GM23338 (cell line): Measurements from ENCODE around the gene IRF5. TPM values are rescaled to one million over a fixed set of nuclear protein-coding genes. Genes with fewer than 3 reads are reported as not detected.

ENCODE experiments used
- ATAC-seq: fragments of 200-7000 bp; cut with Tn5 transposase; 3 replicates; pipeline ENCODE4 v1.9.1; 2020
- DNase-seq: peaks from one replicate; pipeline ENCODE4 v3.0.0-alpha.2; 2015; ENCODE audit warnings: low spot score
- H2AFZ ChIP-seq: fragments of 200-600 bp; sonication (generic); 2 replicates; pipeline ENCODE4 v1.8.0; 2016; ENCODE audit warnings: antibody characterized with exemption, mild to moderate bottlenecking, moderate library complexity
- H3F3A ChIP-seq: fragments of 200-600 bp; sonication (generic); replicated peaks from 2 replicates; pipeline ENCODE4 v1.8.0; 2017; ENCODE audit warnings: antibody characterized with exemption, mixed run types, low read depth
- H3K27ac ChIP-seq: fragments of 200-600 bp; sonication (generic); 2 replicates; pipeline ENCODE4 v1.6.1; 2016; ENCODE audit warnings: low read depth
- H3K27me3 ChIP-seq: fragments of 200-600 bp; sonication (generic); 2 replicates; pipeline ENCODE4 v1.8.0; 2016; ENCODE audit warnings: mild to moderate bottlenecking, mixed run types, moderate library complexity; ENCODE audit not compliant: insufficient read depth
- H3K36me3 ChIP-seq: fragments of 200-600 bp; sonication (generic); 2 replicates; pipeline ENCODE4 v1.8.0; 2016; ENCODE audit warnings: mild to moderate bottlenecking; ENCODE audit not compliant: insufficient read depth
- H3K4me1 ChIP-seq: fragments of 200-600 bp; sonication (generic); 2 replicates; pipeline ENCODE4 v1.8.0; 2016; ENCODE audit warnings: mild to moderate bottlenecking, moderate library complexity; ENCODE audit not compliant: insufficient read depth
- H3K4me2 ChIP-seq: fragments of 200-600 bp; sonication (generic); 2 replicates; pipeline ENCODE4 v1.7.1; 2017; ENCODE audit warnings: mixed run types
- H3K4me3 ChIP-seq: fragments of 200-600 bp; sonication (generic); 2 replicates; pipeline ENCODE4 v1.6.1; 2016; ENCODE audit warnings: mixed run types
- H3K79me2 ChIP-seq: fragments of 200-600 bp; sonication (generic); replicated peaks from 2 replicates; pipeline ENCODE4 v1.8.0; 2017; ENCODE audit warnings: mild to moderate bottlenecking; ENCODE audit not compliant: insufficient read depth
- H3K9me2 ChIP-seq: fragments of 200-600 bp; sonication (generic); 2 replicates; pipeline ENCODE4 v1.8.0; 2017; ENCODE audit not compliant: insufficient read depth
- H4K20me1 ChIP-seq: fragments of 200-600 bp; sonication (generic); replicated peaks from 2 replicates; pipeline ENCODE4 v1.8.0; 2017; ENCODE audit warnings: mild to moderate bottlenecking; ENCODE audit not compliant: insufficient read depth
- H3K27ac Mint-ChIP-seq: 2 replicates; pipeline ENCODE4 v1.8.0; 2020; ENCODE audit warnings: inconsistent platforms, mild to moderate bottlenecking, moderate library complexity, mixed read lengths
- H3K27me3 Mint-ChIP-seq: 3 replicates; pipeline ENCODE4 v1.8.0; 2022; ENCODE audit warnings: low read depth, mild to moderate bottlenecking, moderate library complexity, mixed read lengths, inconsistent platforms; ENCODE audit not compliant: insufficient read depth, poor library complexity
- H3K36me3 Mint-ChIP-seq: 3 replicates; pipeline ENCODE4 v1.8.0; 2021; ENCODE audit warnings: low read depth, mild to moderate bottlenecking, inconsistent platforms, moderate library complexity, mixed read lengths
- H3K4me1 Mint-ChIP-seq: 3 replicates; pipeline ENCODE4 v1.8.0; 2020; ENCODE audit warnings: mild to moderate bottlenecking, inconsistent platforms, mixed read lengths
- H3K4me3 Mint-ChIP-seq: 3 replicates; pipeline ENCODE4 v1.8.0; 2021; ENCODE audit warnings: moderate library complexity, mild to moderate bottlenecking, inconsistent platforms, mixed read lengths
- H3K9me3 Mint-ChIP-seq: 3 replicates; pipeline ENCODE4 v1.8.0; 2020; ENCODE audit warnings: moderate library complexity, mild to moderate bottlenecking, inconsistent platforms, mixed read lengths
- CREB1 ChIP-seq: fragments of 250-450 bp; sonication (Bioruptor Pico); IDR thresholded peaks from 2 replicates; pipeline ENCODE4 v1.5.0; 2020; ENCODE audit warnings: low read depth, mild to moderate bottlenecking, moderate library complexity
- CTCF ChIP-seq, 2 experiments: fragments of 200-600 bp in 1 of 2; sonication (generic) in 1 of 2; conservative IDR thresholded peaks; 2 replicates each; pipeline versions ENCODE4 v1.5.1 to v1.6.1; 2016 to 2017; ENCODE audit warnings: antibody characterized with exemption in 2 of 2, low read depth in 2 of 2, mild to moderate bottlenecking in 2 of 2, moderate library complexity in 1 of 2
- ETS1 ChIP-seq: IDR thresholded peaks from 2 replicates; pipeline ENCODE4 v1.6.1; 2016; ENCODE audit warnings: antibody characterized with exemption
- EZH2phosphoT487 ChIP-seq: fragments of 200-600 bp; sonication (generic); IDR thresholded peaks from one replicate; pipeline ENCODE4 v1.8.1; 2018; ENCODE audit warnings: antibody characterized with exemption; ENCODE audit not compliant: unreplicated experiment
- POLR2AphosphoS5 ChIP-seq: IDR thresholded peaks from 2 replicates; pipeline ENCODE4 v1.6.1; 2016; ENCODE audit warnings: antibody characterized with exemption, low read depth
- STAT1 ChIP-seq: IDR thresholded peaks from one replicate; pipeline ENCODE4 v1.6.1; 2016; ENCODE audit warnings: antibody characterized with exemption; ENCODE audit not compliant: unreplicated experiment
- ZNF114 ChIP-seq: fragments of 250-450 bp; sonication (Bioruptor Pico); IDR thresholded peaks from 2 replicates; pipeline ENCODE4 v1.5.0; 2020; ENCODE audit warnings: mild to moderate bottlenecking, moderate library complexity
- polyA plus RNA-seq: library from polyadenylated mRNA; unstranded; fragments of >200 nt; fragmentation: Nextera tagmentation; extraction: Ambion mirVana; gene quantifications from 2 replicates; pipeline ENCODE4 v1.2.1, GENCODE V29; 2016
- total RNA-seq: library from RNA; depleted of rRNA; stranded (reverse); fragments of >200 nt; shearing (Covaris generic); gene quantifications from 2 replicates; pipeline ENCODE4 v1.2.3, GENCODE V29; 2014
- TF ChIP-seq, protein P1 (sequence below): fragments of 250-450 bp; sonication (Bioruptor Pico); IDR thresholded peaks from 2 replicates; pipeline ENCODE4 v1.5.0; 2020; ENCODE audit warnings: mild to moderate bottlenecking, moderate library complexity

Gene IRF5
- total and polyA plus RNA-seq, 2 experiments from 2014 or later = 0.37 to 3.7 TPM

- no peak overlapping the region for H3K27ac ChIP-seq
- 0 out of 2 replicates have a peak, but pooled peaks cover 5% of the 10 kb centered on the region for H3F3A ChIP-seq
- H3K9me3 Mint-ChIP-seq = no peaks in the 10 kb centered on the region
- H3K4me3 Mint-ChIP-seq = no peak overlapping the region
- H4K20me1 ChIP-seq = peaks cover 4% of the 10 kb centered on the region; the same call in 1 of the 2 replicates
- H3K4me1 ChIP-seq = no peaks in the 10 kb centered on the region
- H3K27ac Mint-ChIP-seq = no peak overlapping the region
- peaks cover 50% of the 10 kb centered on the region for H3K27me3 Mint-ChIP-seq
- no peak overlapping the region for H3K4me3 ChIP-seq
- H3K9me2 ChIP-seq = no peaks in the 10 kb centered on the region
- DNase-seq (no peak), ATAC-seq (no peak)
- no peaks in the 10 kb centered on the region; the same call in 2 of the 3 replicates for H3K36me3 Mint-ChIP-seq
- H3K36me3 ChIP-seq = no peaks in the 10 kb centered on the region
- H2AFZ ChIP-seq = no peak overlapping the region
- no peaks in the 10 kb centered on the region for H3K79me2 ChIP-seq
- TF ChIP-seq CTCF (conservative IDR thresholded peaks at IDR 0.05; ENCODE audit: low read depth in 2 of 2) (no peak), ZNF114 (CRISPR knock-in tag) (no peak), EZH2phosphoT487 (no peak), CREB1 (CRISPR knock-in tag) (no peak), STAT1 (no peak), POLR2AphosphoS5 (no peak), ETS1 (no peak)
- TF ChIP-seq, protein P1, sequence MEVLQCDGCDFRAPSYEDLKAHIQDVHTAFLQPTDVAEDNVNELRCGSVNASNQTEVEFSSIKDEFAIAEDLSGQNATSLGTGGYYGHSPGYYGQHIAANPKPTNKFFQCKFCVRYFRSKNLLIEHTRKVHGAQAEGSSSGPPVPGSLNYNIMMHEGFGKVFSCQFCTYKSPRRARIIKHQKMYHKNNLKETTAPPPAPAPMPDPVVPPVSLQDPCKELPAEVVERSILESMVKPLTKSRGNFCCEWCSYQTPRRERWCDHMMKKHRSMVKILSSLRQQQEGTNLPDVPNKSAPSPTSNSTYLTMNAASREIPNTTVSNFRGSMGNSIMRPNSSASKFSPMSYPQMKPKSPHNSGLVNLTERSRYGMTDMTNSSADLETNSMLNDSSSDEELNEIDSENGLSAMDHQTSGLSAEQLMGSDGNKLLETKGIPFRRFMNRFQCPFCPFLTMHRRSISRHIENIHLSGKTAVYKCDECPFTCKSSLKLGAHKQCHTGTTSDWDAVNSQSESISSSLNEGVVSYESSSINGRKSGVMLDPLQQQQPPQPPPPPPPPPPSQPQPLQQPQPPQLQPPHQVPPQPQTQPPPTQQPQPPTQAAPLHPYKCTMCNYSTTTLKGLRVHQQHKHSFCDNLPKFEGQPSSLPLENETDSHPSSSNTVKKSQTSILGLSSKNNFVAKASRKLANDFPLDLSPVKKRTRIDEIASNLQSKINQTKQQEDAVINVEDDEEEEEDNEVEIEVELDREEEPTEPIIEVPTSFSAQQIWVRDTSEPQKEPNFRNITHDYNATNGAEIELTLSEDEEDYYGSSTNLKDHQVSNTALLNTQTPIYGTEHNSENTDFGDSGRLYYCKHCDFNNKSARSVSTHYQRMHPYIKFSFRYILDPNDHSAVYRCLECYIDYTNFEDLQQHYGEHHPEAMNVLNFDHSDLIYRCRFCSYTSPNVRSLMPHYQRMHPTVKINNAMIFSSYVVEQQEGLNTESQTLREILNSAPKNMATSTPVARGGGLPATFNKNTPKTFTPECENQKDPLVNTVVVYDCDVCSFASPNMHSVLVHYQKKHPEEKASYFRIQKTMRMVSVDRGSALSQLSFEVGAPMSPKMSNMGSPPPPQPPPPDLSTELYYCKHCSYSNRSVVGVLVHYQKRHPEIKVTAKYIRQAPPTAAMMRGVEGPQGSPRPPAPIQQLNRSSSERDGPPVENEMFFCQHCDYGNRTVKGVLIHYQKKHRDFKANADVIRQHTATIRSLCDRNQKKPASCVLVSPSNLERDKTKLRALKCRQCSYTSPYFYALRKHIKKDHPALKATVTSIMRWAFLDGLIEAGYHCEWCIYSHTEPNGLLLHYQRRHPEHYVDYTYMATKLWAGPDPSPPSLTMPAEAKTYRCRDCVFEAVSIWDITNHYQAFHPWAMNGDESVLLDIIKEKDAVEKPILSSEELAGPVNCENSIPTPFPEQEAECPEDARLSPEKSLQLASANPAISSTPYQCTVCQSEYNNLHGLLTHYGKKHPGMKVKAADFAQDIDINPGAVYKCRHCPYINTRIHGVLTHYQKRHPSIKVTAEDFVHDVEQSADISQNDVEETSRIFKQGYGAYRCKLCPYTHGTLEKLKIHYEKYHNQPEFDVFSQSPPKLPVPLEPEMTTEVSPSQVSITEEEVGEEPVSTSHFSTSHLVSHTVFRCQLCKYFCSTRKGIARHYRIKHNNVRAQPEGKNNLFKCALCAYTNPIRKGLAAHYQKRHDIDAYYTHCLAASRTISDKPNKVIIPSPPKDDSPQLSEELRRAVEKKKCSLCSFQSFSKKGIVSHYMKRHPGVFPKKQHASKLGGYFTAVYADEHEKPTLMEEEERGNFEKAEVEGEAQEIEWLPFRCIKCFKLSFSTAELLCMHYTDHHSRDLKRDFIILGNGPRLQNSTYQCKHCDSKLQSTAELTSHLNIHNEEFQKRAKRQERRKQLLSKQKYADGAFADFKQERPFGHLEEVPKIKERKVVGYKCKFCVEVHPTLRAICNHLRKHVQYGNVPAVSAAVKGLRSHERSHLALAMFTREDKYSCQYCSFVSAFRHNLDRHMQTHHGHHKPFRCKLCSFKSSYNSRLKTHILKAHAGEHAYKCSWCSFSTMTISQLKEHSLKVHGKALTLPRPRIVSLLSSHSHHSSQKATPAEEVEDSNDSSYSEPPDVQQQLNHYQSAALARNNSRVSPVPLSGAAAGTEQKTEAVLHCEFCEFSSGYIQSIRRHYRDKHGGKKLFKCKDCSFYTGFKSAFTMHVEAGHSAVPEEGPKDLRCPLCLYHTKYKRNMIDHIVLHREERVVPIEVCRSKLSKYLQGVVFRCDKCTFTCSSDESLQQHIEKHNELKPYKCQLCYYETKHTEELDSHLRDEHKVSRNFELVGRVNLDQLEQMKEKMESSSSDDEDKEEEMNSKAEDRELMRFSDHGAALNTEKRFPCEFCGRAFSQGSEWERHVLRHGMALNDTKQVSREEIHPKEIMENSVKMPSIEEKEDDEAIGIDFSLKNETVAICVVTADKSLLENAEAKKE = no peak
- H3K4me2 ChIP-seq = no peak overlapping the region
- H3K4me1 Mint-ChIP-seq = peaks cover 6% of the 10 kb centered on the region
- H3K27me3 ChIP-seq = peaks cover 54% of the 10 kb centered on the region
Observed at GRCh38 chr7:128935342-128935730, 2.4 kb upstream of the IRF5 start.
